GM23248 (cell line): ENCODE results near the gene ATXN7L3. TPM values are rescaled to one million over a fixed set of nuclear protein-coding genes. Genes with fewer than 3 reads are reported as not detected.

ENCODE experiments used
- DNase-seq: peaks from one replicate; pipeline ENCODE4 v3.0.0-alpha.2; 2015
- H2AFZ ChIP-seq: fragments of 200-600 bp; sonication (generic); 2 replicates; pipeline ENCODE4 v1.6.1; 2016; ENCODE audit warnings: antibody characterized with exemption
- H3F3A ChIP-seq: fragments of 200-600 bp; sonication (generic); 2 replicates; pipeline ENCODE4 v1.6.1; 2016; ENCODE audit warnings: mild to moderate bottlenecking, antibody characterized with exemption, mixed run types; ENCODE audit not compliant: insufficient read depth
- H3K27ac ChIP-seq: fragments of 200-600 bp; sonication (generic); 2 replicates; pipeline ENCODE4 v1.5.1; 2016; ENCODE audit warnings: mild to moderate bottlenecking
- H3K27me3 ChIP-seq: fragments of 200-600 bp; sonication (generic); replicated peaks from 2 replicates; pipeline ENCODE4 v1.6.1; 2016; ENCODE audit warnings: mild to moderate bottlenecking; ENCODE audit not compliant: insufficient read depth
- H3K36me3 ChIP-seq: fragments of 200-600 bp; sonication (generic); 2 replicates; pipeline ENCODE4 v1.6.1; 2016; ENCODE audit warnings: low read depth, mild to moderate bottlenecking
- H3K4me1 ChIP-seq: fragments of 200-600 bp; sonication (generic); 2 replicates; pipeline ENCODE4 v1.6.1; 2016; ENCODE audit warnings: mild to moderate bottlenecking; ENCODE audit not compliant: insufficient read depth
- H3K4me2 ChIP-seq: fragments of 200-600 bp; sonication (generic); one replicate; pipeline ENCODE4 v1.6.1; 2016; ENCODE audit warnings: mild to moderate bottlenecking; ENCODE audit not compliant: unreplicated experiment
- H3K4me3 ChIP-seq: fragments of 200-600 bp; sonication (generic); 2 replicates; pipeline ENCODE4 v1.5.1; 2016; ENCODE audit warnings: mild to moderate bottlenecking
- H3K79me2 ChIP-seq: fragments of 200-600 bp; sonication (generic); 2 replicates; pipeline ENCODE4 v1.6.1; 2016; ENCODE audit warnings: mild to moderate bottlenecking; ENCODE audit not compliant: insufficient read depth
- H3K9ac ChIP-seq: fragments of 200-600 bp; sonication (generic); 2 replicates; pipeline ENCODE4 v1.6.1; 2016; ENCODE audit warnings: mild to moderate bottlenecking
- H3K9me2 ChIP-seq: fragments of 200-600 bp; sonication (generic); 2 replicates; pipeline ENCODE4 v1.6.1; 2016; ENCODE audit warnings: mixed run types, mild to moderate bottlenecking, moderate library complexity; ENCODE audit not compliant: insufficient read depth
- H3K9me3 ChIP-seq: fragments of 200-600 bp; sonication (generic); one replicate; pipeline ENCODE4 v1.6.1; 2017; ENCODE audit warnings: low read depth
- H4K20me1 ChIP-seq: fragments of 200-600 bp; sonication (generic); 2 replicates; pipeline ENCODE4 v1.6.0; 2016; ENCODE audit not compliant: insufficient read depth
- EZH2 ChIP-seq: fragments of 200-600 bp; sonication (generic); IDR thresholded peaks from 2 replicates; pipeline ENCODE4 v1.6.1; 2018; ENCODE audit warnings: antibody characterized with exemption, mild to moderate bottlenecking; ENCODE audit not compliant: insufficient read depth, poor library complexity, severe bottlenecking
- EZH2phosphoT487 ChIP-seq: fragments of 200-600 bp; sonication (generic); IDR thresholded peaks from 2 replicates; pipeline ENCODE4 v1.6.1; 2018; ENCODE audit warnings: antibody characterized with exemption, moderate library complexity, mild to moderate bottlenecking, low read depth; ENCODE audit not compliant: insufficient read depth
- WGBS, 2 experiments: methylation state at CpG; one replicate each; pipeline ENCODE4 v1.1.6; 2015 to 2017; ENCODE audit warnings: low lambda C conversion rate in 2 of 2, low coverage in 1 of 2; ENCODE audit errors: missing lambda C conversion rate in 2 of 2; 5-methylcytosine and 5-hydroxymethylcytosine counted together
- in situ Hi-C: fragments of 300-500 bp; cut with MboI; formaldehyde crosslinking; loops from 2 replicates; pipeline ENCODE4 v1.15.0; 2020
- polyA plus RNA-seq: library from polyadenylated mRNA; unstranded; fragments of >200 nt; fragmentation: Nextera tagmentation; extraction: Ambion mirVana; gene quantifications from 2 replicates; pipeline ENCODE4 v1.2.1, GENCODE V29; 2016
- total RNA-seq: library from RNA; depleted of rRNA; stranded (reverse); fragments of >200 nt; shearing (Covaris generic); gene quantifications from 2 replicates; pipeline ENCODE4 v1.2.3, GENCODE V29; 2014

ATXN7L3 gene
- total and polyA plus RNA-seq, 2 experiments from 2014 or later = 9.8 to 60.4 TPM

DNA sequence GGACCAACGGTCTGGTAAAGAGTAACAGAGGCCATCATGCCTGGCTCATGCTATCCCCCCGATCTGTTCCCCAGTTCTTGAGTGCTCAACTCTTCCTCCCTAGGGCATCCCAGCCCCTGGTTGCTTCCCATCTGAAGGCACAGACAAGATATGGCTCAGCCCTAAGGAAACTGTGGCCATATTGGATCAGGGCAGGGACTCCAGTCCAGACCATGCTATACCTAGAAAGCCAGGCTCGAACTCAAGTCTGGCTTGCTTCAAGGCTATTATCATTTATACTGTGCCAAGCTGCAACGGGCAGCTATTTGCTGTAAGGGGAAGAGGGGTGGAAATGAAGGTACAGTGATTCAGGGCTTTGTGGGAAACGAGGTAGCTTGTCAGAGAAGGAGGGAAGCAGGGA, 17.0 kb upstream of the ATXN7L3 start:
- Histone ChIP-seq H3K36me3 (peaks cover 24% of the 10 kb centered on the region), H3F3A (peaks cover 10% of the 10 kb centered on the region; the same call in 1 of the 2 replicates), H3K9ac (no peak overlapping the region), H2AFZ (no peak overlapping the region), H3K4me2 (no peak overlapping the region), H4K20me1 (no peaks in the 10 kb centered on the region), H3K27ac (no peak overlapping the region), H3K4me3 (no peak overlapping the region), H3K27me3 (no peaks in the 10 kb centered on the region), H3K4me1 (peaks cover 14% of the 10 kb centered on the region; the same call in 1 of the 2 replicates), H3K9me2 (no peaks in the 10 kb centered on the region), H3K79me2 (peaks cover 42% of the 10 kb centered on the region), H3K9me3 (no peaks in the 10 kb centered on the region)
- no peak for DNase-seq
- WGBS, 2 experiments = 63 to 67% methylated on average over 5 of the region's 5 CpGs
- TF ChIP-seq EZH2 (no peak), EZH2phosphoT487 (no peak)
- in situ Hi-C loops = loop anchor here (25.0 kb wide), 2 partner anchors 321 to 421 kb away; no protein-coding TSS in a partner anchor

DNA sequence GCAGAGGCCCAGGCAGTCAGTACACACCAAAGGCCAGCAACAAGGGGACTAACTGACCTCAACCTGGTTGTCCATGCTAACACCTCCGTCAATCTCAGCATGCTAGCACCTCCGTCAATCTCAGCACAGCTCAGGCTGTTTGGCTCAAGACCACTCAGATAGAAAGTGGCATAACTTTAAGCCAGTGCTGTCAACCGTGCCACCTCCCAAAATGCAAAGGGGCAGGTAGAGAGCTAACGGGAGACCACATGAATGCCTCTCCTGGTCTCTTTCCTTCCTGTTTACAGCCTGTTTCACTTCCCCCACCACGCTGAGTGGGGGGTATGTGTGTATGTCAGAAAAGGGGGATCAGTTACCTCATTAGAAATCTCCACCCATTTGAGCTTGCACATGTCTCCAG, 16.5 kb upstream of the ATXN7L3 start:
- no peak overlapping the region for H2AFZ ChIP-seq
- peaks cover 14% of the 10 kb centered on the region; the same call in 1 of the 2 replicates for H3K4me1 ChIP-seq
- TF ChIP-seq EZH2phosphoT487 = no peak
- TF ChIP-seq EZH2 = no peak
- no peak overlapping the region for H3K4me3 ChIP-seq
- H3K9ac ChIP-seq = no peak overlapping the region
- no peak overlapping the region for H3K4me2 ChIP-seq
- DNase-seq = no peak
- no peaks in the 10 kb centered on the region for H4K20me1 ChIP-seq
- H3K9me3 ChIP-seq = no peaks in the 10 kb centered on the region
- H3K27me3 ChIP-seq = no peaks in the 10 kb centered on the region
- in situ Hi-C loops = loop anchor here (25.0 kb wide), 2 partner anchors 321 to 421 kb away; no protein-coding TSS in a partner anchor
- WGBS, 2 experiments = 86 to 87% methylated on average over 5 of the region's 5 CpGs
- H3K36me3 ChIP-seq = peaks cover 24% of the 10 kb centered on the region
- H3F3A ChIP-seq = peaks cover 14% of the 10 kb centered on the region; the same call in 1 of the 2 replicates
- H3K9me2 ChIP-seq = no peaks in the 10 kb centered on the region
- peaks cover 42% of the 10 kb centered on the region for H3K79me2 ChIP-seq
- no peak overlapping the region for H3K27ac ChIP-seq

DNA sequence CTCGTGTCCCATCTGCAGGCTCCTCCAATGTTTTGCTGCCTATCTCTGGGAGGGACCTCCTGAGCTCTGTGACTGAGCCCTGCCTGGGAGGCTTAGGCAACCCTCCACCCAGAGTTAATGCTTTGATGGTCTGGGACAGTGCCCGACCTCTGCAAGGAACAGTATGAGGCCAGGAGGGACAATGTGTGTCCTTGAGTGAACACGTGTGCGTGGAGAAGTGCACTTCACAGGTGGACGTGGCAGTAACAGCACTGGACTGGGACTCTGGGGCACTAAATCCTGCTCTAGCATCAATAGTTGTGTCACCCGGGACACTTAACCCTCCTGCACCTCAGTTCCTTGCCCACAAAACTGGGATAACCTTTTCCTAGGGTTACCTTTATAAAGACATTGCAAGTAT, 15.2 kb upstream of the ATXN7L3 start:
- peaks cover 36% of the 10 kb centered on the region for H3K79me2 ChIP-seq
- H3K36me3 ChIP-seq = peaks cover 24% of the 10 kb centered on the region
- TF ChIP-seq EZH2phosphoT487 (no peak), EZH2 (no peak)
- no peak overlapping the region for H3K4me2 ChIP-seq
- H3K9ac ChIP-seq = no peak overlapping the region
- WGBS, 2 experiments = 97% methylated on average over 6 of the region's 6 CpGs
- H3K4me1 ChIP-seq = peaks cover 20% of the 10 kb centered on the region
- H3K9me3 ChIP-seq = no peaks in the 10 kb centered on the region
- no peak overlapping the region for H3K27ac ChIP-seq
- H3K4me3 ChIP-seq = no peak overlapping the region
- no peaks in the 10 kb centered on the region for H3K9me2 ChIP-seq
- peaks cover 19% of the 10 kb centered on the region for H3F3A ChIP-seq
- no peak for DNase-seq
- no peaks in the 10 kb centered on the region for H4K20me1 ChIP-seq
- no peak overlapping the region for H2AFZ ChIP-seq
- in situ Hi-C loops = loop anchor here (25.0 kb wide), 2 partner anchors 322 to 422 kb away; no protein-coding TSS in a partner anchor
- no peaks in the 10 kb centered on the region for H3K27me3 ChIP-seq

GRCh38 chr17:44214230-44214494, 14.5 kb upstream of the ATXN7L3 start:
- H3K27ac ChIP-seq = no peak overlapping the region
- no peaks in the 10 kb centered on the region for H3K9me2 ChIP-seq
- no peak overlapping the region for H2AFZ ChIP-seq
- H4K20me1 ChIP-seq = no peaks in the 10 kb centered on the region
- peaks cover 24% of the 10 kb centered on the region for H3K36me3 ChIP-seq
- 100% methylated on average over 1 of the region's 1 CpG for WGBS, 2 experiments
- peaks cover 36% of the 10 kb centered on the region for H3K79me2 ChIP-seq
- no peak overlapping the region for H3K4me3 ChIP-seq
- H3K27me3 ChIP-seq = no peaks in the 10 kb centered on the region
- H3K9me3 ChIP-seq = no peaks in the 10 kb centered on the region
- no peak overlapping the region for H3K9ac ChIP-seq
- H3K4me2 ChIP-seq = no peak overlapping the region
- peaks cover 27% of the 10 kb centered on the region for H3F3A ChIP-seq
- H3K4me1 ChIP-seq = peaks cover 25% of the 10 kb centered on the region
- in situ Hi-C loops = loop anchor here (25.0 kb wide), 2 partner anchors 323 to 423 kb away; no protein-coding TSS in a partner anchor
- no peak for DNase-seq
- TF ChIP-seq EZH2phosphoT487 (no peak), EZH2 (no peak)
